Caco-2 (cell line): ENCODE measurements around the gene CPZ. TPM values are rescaled to one million over a fixed set of nuclear protein-coding genes. Genes with fewer than 3 reads are reported as not detected.
A peak's percentile ranks its signal among the peaks of the same experiment; 100 is the strongest.

Experiments
- BruUV-seq: library from RNA; stranded (reverse); fragments of 400-500 nt; replicated peaks from 2 replicates; lab custom pipeline; 2021; lab: Mats Ljungman, UMichigan
- CTCF ChIA-PET: fragments of 300-600 bp; sonication (Branson Sonifier 250); formaldehyde crosslinking; loops from one replicate; lab custom pipeline; 2022; ENCODE audit warnings: antibody characterized with exemption; lab: Charles Lee
- POLR2A ChIA-PET: fragments of 300-600 bp; sonication (Branson Sonifier 250); formaldehyde crosslinking; loops from one replicate; lab custom pipeline; 2022; ENCODE audit warnings: antibody characterized with exemption; lab: Charles Lee
- DNase-seq, 2 experiments: peaks; one replicate each; pipeline versions ENCODE4 v3.0.0 to v3.0.0-alpha.2; 2020 to 2022
- H3K27me3 ChIP-seq: replicated peaks from 2 replicates; pipeline ENCODE4 v1.6.0; 2011; ENCODE audit warnings: low read length; ENCODE audit not compliant: control insufficient read depth, insufficient read depth
- H3K36me3 ChIP-seq: 2 replicates; pipeline ENCODE4 v1.5.1; 2011; ENCODE audit warnings: low read length; ENCODE audit not compliant: control insufficient read depth, insufficient read depth
- H3K4me1 ChIP-seq: fragments of 250-450 bp; sonication (Bioruptor Pico); 2 replicates; pipeline ENCODE4 v1.5.1; 2020; ENCODE audit warnings: mild to moderate bottlenecking
- H3K4me3 ChIP-seq: 2 replicates; pipeline ENCODE4 v1.5.1; 2011; ENCODE audit warnings: low read depth, mild to moderate bottlenecking, control low read depth, low read length
- H3K9me3 ChIP-seq: fragments of 250-450 bp; sonication (Bioruptor Pico); 2 replicates; pipeline ENCODE4 v1.5.1; 2020; ENCODE audit warnings: mild to moderate bottlenecking, moderate library complexity
- H3K27ac Mint-ChIP-seq: one replicate; pipeline ENCODE4 v1.8.0; 2022; ENCODE audit warnings: mixed read lengths; ENCODE audit not compliant: unreplicated experiment
- H3K27me3 Mint-ChIP-seq: one replicate; pipeline ENCODE4 v1.8.0; 2022; ENCODE audit warnings: mixed read lengths; ENCODE audit not compliant: insufficient read depth, unreplicated experiment
- H3K36me3 Mint-ChIP-seq: one replicate; pipeline ENCODE4 v1.8.0; 2022; ENCODE audit warnings: mild to moderate bottlenecking, mixed read lengths; ENCODE audit not compliant: insufficient read depth, unreplicated experiment
- H3K4me1 Mint-ChIP-seq: one replicate; pipeline ENCODE4 v1.8.0; 2022; ENCODE audit warnings: low read depth, mixed read lengths; ENCODE audit not compliant: unreplicated experiment
- H3K4me3 Mint-ChIP-seq: one replicate; pipeline ENCODE4 v1.8.0; 2022; ENCODE audit warnings: mild to moderate bottlenecking, moderate library complexity, mixed read lengths; ENCODE audit not compliant: unreplicated experiment
- H3K9me3 Mint-ChIP-seq: one replicate; pipeline ENCODE4 v1.8.0; 2022; ENCODE audit warnings: mixed read lengths; ENCODE audit not compliant: unreplicated experiment
- intact Hi-C: fragments of 100-400 bp; cut with micrococcal nuclease; formaldehyde crosslinking; loops from one replicate; pipeline ENCODE4 v1.10.0; 2022; ENCODE audit not compliant: unreplicated experiment
- total RNA-seq: library from RNA; stranded (reverse); gene quantifications from 2 replicates; pipeline ENCODE4 v1.2.3, GENCODE V29; 2022
- TF ChIP-seq, protein P1 (sequence below), 2 experiments: fragments of 200-600 bp in 1 of 2; IDR thresholded peaks; 1 replicate in 1 of 2; 2 replicates in 1 of 2; pipeline versions ENCODE4 v1.5.1 to v1.8.0; 2011 to 2022; ENCODE audit warnings: antibody characterized with exemption in 1 of 2, control low read depth in 1 of 2, inconsistent platforms in 1 of 2, low read depth in 1 of 2, low read length in 1 of 2, mild to moderate bottlenecking in 1 of 2, moderate library complexity in 1 of 2; ENCODE audit not compliant: insufficient read depth in 1 of 2, severe bottlenecking in 1 of 2, unreplicated experiment in 1 of 2

Gene CPZ
- total RNA-seq, 1 experiment from 2014 or later, result 7.7 TPM

DNA sequence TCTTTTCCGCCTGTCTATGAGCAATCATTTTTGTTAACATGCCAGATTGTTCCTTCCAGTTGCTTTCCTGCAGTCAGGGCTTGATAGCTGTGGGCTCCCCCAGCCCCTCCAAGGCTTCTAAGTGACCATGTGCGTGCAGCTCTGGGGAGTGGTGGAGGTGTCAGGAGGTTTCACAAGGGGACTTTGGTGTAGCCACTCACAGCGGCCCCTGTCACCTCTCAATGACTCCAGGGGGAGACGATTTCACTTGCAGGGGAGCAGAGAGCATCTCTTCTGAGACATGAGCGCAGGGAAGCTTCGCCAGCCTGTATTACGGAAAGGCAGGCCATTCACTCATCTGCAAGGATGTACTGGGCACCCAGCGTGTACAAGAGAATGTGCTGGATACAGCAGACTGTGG is 15.5 kb upstream of the CPZ start:
- ChIA-PET CTCF (no interaction called here), POLR2A (no interaction called here)
- intact Hi-C loops, result no loop called here
- TF ChIP-seq, protein P1, sequence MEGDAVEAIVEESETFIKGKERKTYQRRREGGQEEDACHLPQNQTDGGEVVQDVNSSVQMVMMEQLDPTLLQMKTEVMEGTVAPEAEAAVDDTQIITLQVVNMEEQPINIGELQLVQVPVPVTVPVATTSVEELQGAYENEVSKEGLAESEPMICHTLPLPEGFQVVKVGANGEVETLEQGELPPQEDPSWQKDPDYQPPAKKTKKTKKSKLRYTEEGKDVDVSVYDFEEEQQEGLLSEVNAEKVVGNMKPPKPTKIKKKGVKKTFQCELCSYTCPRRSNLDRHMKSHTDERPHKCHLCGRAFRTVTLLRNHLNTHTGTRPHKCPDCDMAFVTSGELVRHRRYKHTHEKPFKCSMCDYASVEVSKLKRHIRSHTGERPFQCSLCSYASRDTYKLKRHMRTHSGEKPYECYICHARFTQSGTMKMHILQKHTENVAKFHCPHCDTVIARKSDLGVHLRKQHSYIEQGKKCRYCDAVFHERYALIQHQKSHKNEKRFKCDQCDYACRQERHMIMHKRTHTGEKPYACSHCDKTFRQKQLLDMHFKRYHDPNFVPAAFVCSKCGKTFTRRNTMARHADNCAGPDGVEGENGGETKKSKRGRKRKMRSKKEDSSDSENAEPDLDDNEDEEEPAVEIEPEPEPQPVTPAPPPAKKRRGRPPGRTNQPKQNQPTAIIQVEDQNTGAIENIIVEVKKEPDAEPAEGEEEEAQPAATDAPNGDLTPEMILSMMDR (IDR thresholded peaks at IDR 0.05; ENCODE audit: insufficient read depth in 1 of 2, low read depth in 1 of 2, low read length in 1 of 2, severe bottlenecking in 1 of 2, unreplicated experiment in 1 of 2), result no peak
- H3K27me3 ChIP-seq, result no peaks in the 10 kb centered on the region
- Mint-ChIP-seq H3K27ac (no peak overlapping the region), H3K4me1 (peaks cover 13% of the 10 kb centered on the region), H3K9me3 (no peaks in the 10 kb centered on the region), H3K4me3 (no peak overlapping the region), H3K36me3 (peaks cover 6% of the 10 kb centered on the region), H3K27me3 (peaks cover 15% of the 10 kb centered on the region)
- DNase-seq, result peak in 1 of 2 experiments; percentile 12
- peaks cover 8% of the 10 kb centered on the region for H3K4me1 ChIP-seq
- no TSS peak for BruUV-seq
- no peaks in the 10 kb centered on the region for H3K9me3 ChIP-seq
- no peak overlapping the region for H3K4me3 ChIP-seq
- no peaks in the 10 kb centered on the region for H3K36me3 ChIP-seq

DNA sequence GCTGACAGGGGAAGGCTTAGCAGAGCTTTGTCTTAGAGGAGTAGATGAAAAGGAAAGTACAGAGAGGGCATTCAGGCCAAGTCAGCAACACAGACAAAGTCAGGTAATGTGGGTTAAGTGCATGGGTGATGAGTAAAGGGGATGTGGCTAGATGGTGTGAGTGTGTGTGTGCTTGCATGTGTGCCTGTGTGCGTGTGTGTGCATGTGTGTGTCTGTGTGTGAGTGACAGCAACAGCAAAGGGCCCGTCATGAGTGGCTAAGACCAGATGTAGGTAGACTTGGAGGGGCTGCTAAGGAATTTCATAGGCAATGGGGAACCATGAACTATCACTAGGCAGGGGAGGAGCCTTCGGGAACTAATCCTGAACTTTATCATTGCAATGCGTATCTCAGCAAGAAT is 14.6 kb upstream of the CPZ start:
- Mint-ChIP-seq H3K27ac (no peak overlapping the region), H3K36me3 (peaks cover 4% of the 10 kb centered on the region), H3K27me3 (peaks cover 15% of the 10 kb centered on the region), H3K4me3 (no peak overlapping the region), H3K4me1 (peaks cover 4% of the 10 kb centered on the region), H3K9me3 (no peaks in the 10 kb centered on the region)
- Histone ChIP-seq H3K27me3 (no peaks in the 10 kb centered on the region), H3K36me3 (no peaks in the 10 kb centered on the region), H3K4me3 (no peak overlapping the region), H3K4me1 (no peaks in the 10 kb centered on the region), H3K9me3 (no peaks in the 10 kb centered on the region)
- intact Hi-C loops, result no loop called here
- TF ChIP-seq, protein P1 (IDR thresholded peaks at IDR 0.05; ENCODE audit: insufficient read depth in 1 of 2, low read depth in 1 of 2, low read length in 1 of 2, severe bottlenecking in 1 of 2, unreplicated experiment in 1 of 2), result no peak
- POLR2A ChIA-PET, result no interaction called here
- BruUV-seq, result no TSS peak
- DNase-seq, result no peak
- CTCF ChIA-PET, result no interaction called here

DNA sequence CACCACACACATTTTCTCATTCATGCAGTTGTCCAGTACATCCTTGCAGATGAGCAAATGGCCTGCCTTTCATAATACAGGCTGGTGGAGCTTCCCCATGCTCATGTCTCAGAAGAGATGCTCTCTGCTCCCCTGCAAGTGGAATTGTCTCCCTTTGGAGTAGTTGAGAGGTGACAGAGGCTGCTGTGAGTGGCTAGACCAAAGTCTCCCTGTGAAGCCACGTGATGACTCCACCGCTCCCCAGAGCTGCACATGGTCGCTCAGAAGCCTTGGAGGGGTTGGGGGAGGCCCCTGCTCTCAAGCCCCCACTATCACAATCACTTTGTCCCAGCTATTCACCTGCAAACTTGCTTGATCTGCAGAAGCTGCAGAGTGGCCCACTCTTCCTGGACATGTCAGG is 13.8 kb upstream of the CPZ start:
- no peaks in the 10 kb centered on the region for H3K36me3 ChIP-seq
- H3K9me3 Mint-ChIP-seq, result no peaks in the 10 kb centered on the region
- ChIA-PET CTCF (no interaction called here), POLR2A (no interaction called here)
- DNase-seq, result no peak
- TF ChIP-seq, protein P1 (IDR thresholded peaks at IDR 0.05; ENCODE audit: insufficient read depth in 1 of 2, low read depth in 1 of 2, low read length in 1 of 2, severe bottlenecking in 1 of 2, unreplicated experiment in 1 of 2), result no peak
- no TSS peak for BruUV-seq
- H3K27me3 Mint-ChIP-seq, result peaks cover 15% of the 10 kb centered on the region
- H3K4me1 Mint-ChIP-seq, result no peaks in the 10 kb centered on the region
- no peak overlapping the region for H3K27ac Mint-ChIP-seq
- no peak overlapping the region for H3K4me3 ChIP-seq
- no peaks in the 10 kb centered on the region for H3K36me3 Mint-ChIP-seq
- no peak overlapping the region for H3K4me3 Mint-ChIP-seq
- no peaks in the 10 kb centered on the region for H3K27me3 ChIP-seq
- intact Hi-C loops, result no loop called here
- H3K9me3 ChIP-seq, result no peaks in the 10 kb centered on the region
- no peaks in the 10 kb centered on the region for H3K4me1 ChIP-seq
